GM19438 (cell line): ENCODE data around the gene ZBED1.
A peak's percentile ranks its signal among the peaks of the same experiment; 100 is the strongest.
"Not testable (repeated sequence)": the region's sequence is repeated elsewhere in the genome, so short reads cannot be mapped to it uniquely, and the experiment has no call there.

Experiments used
- ATAC-seq: cut with Tn5 transposase; IDR thresholded peaks from one replicate; pipeline ENCODE4 v1.9.1; 2021; ENCODE audit warnings: low read depth; ENCODE audit not compliant: unreplicated experiment

ZBED1 gene

GRCh38 chrX:2520539-2520938, 19.8 kb upstream of the ZBED1 start:
- ATAC-seq: no peak

DNA sequence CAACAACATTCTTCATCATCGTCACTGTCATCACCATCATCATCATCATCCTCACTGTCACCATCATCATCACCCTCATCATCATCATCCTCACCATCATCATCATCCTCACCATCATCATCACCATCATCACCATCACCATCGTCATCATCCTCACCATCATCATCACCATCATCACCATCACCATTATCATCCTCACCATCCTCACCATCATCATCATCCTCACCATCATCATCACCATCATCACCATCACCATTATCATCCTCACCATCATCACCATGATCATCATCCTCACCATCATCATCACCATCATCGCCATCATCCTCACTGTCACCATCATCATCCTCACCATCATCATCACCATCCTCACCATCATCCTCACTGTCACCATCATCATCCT, 18.9 kb upstream of the ZBED1 start:
- ATAC-seq: not testable (repeated sequence)

DNA sequence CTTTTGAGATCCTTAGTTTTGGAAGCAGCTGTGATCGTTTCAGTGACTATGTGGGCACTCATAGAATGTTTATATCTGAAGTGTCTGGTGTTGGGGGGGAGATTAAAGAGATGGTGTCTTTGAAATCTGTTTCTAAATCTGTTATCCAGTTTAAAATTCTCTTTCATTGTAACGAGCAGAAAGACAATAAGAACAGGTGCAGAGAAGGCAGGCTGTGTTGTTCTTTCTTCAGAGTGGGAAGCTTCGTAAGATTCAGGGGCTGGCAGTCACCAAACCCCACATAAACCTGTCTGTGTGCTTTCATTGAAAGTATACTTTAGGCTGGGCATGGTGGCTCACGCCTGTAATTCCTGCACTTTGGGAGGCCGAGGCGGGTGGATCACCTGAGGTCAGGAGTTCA, 16.3 kb upstream of the ZBED1 start:
- ATAC-seq: peak; percentile 10

GRCh38 chrX:2516623-2517022, 15.8 kb upstream of the ZBED1 start:
- peak; percentile 70 for ATAC-seq

GRCh38 chrX:2514131-2514530, 13.4 kb upstream of the ZBED1 start:
- ATAC-seq: no peak

DNA sequence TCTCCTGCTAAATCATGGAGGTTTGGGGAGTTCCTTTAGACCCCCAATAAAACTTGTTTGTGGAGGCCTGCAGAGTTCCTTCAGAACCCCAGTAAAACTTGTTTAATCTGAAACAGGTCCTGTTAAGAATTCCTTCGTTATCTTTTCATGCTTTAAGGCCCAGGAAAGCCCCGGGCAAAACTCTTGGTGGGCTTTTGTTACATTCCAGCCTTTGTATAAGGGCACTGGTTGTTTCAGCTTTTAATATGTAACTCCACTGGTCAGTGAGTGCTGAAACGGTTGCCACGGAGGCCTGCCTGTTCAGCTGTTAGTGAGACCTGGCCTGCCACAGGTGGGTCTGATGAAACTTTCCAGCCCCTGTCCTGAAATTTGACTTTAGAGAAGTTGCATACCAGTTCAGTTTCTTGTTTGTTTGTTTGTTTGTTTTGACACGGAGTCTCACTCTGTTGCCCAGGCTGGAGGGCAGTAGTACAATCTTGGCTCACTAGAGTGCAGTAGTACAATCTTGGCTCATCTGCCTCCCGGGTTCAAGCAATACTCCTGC, 12.4 kb upstream of the ZBED1 start:
- no peak for ATAC-seq

DNA sequence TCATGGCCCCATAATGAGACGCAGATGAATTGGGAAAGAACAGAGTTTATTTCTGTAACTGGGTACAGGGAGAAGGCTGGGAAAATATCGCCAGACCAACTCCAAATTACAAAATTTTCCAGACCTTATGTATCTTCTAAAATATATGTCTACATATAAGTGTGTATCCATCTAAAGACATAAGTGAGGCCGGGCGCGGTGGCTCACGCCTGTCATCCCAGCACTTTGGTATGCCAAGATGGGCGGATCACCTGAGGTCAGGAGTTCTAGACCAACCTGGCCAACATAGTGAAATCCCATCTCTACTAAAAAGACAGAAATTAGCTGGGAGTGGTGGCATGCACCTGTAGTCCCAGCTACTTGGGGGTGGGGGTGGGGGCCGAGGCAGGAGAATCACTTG, 11.7 kb upstream of the ZBED1 start:
- no peak for ATAC-seq

DNA sequence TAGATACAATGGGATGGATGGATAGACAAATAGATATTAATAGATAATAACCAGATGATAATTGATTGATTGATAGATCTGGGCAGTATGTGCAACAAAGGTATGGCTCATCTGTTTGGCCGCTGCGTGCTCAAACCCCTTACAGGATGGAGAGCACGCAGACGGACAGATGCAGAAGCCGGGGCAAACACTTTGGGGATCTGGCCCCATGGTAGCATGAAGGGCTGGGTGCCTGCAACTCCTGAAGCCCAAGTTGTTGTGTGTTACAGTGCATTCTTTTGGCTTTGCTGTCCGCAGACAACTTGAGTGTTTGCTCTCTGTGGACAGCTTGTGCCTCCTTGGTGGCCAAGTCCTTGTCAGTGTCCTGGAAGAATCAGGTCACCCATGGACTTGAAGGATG, 10.6 kb upstream of the ZBED1 start:
- ATAC-seq: no peak

- no peak for ATAC-seq
Measured at GRCh38 chrX:2508648-2509335, 8.0 kb upstream of the ZBED1 start.

DNA sequence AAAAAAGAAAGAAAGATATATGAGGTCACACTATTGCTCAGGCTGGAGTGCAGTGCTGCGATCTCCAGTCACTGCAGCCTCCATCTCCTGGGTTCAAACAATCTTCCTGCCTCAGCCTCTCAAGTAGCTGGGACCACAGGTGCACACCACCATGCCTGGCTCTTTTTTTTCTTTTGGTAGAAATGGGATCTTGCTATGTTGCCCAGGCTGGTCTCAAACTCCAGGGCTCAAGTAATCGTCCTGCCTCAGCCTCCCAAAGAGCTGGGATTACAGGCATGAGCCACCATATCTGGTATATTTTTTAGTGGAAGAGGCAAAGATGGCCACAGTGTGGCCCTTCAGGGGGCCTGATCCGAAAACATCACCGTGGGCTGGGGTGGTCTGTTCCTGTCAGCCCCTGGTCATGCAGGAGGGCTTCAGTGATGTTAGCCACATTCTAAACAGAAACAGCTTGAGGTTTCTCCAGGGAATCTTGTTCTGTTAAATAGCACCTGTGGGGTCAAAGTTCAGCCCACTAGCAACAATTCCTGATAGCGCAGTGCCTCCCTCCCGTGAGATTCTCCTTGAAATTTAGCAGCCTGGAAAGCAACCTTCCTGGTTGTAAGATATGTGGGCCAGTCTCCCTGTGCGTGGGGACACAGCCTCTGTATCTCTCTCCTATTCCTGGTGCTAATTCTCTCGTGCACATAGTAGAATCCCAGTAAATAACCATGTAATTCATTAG, 7.3 kb upstream of the ZBED1 start:
- ATAC-seq: no peak

DNA sequence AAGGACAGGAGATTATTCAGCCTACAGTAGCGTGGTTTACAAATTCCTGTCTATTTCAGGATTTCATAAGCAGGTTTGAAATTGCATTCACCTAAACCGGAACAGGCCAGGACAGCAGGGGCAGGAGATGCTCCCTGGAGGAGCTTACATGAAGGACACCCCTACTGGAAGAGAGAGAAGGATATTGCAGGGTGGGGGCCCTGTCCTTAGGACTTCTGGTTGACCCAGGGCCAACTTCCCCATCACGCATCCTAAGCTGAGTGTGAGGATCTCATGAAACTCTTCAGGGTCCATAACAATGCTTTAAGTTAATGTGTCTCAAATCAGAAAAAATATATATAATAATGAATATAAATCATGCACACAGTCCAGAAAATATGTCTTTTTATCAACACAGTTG, 6.4 kb upstream of the ZBED1 start:
- ATAC-seq: no peak

GRCh38 chrX:2505341-2505740, 4.6 kb upstream of the ZBED1 start:
- ATAC-seq: not testable (repeated sequence)

DNA sequence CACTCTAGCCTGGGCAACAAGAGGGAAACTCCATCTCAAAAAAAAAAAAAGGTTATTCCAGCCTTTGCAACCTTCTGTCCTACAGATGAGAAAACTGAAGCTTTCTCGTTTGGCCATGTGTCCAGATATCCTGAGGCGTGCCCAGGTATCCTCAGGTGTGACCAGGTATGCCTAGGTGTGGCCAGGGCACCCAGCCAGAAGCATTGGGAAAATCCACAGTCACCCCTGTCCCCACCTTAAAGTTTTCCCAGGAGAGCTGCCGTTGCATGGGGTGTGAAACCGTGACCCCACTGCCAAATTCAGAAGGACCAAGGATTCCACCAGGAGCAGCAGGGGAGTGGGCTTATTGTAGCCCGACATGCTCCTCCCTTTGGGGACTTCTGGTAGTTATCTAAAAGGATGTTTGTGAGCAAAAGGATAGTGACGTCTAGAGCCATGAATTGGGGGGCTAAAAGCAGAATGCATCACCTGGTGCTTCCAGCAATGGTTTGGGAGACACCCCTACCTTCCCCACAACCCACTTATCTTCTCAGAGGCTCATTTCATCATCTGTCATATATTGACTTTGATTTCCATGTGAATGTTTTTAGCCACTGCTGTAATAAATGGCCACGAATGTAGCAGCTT, 4.0 kb upstream of the ZBED1 start:
- ATAC-seq: no peak

- no peak for ATAC-seq
Measured at GRCh38 chrX:2503591-2504500, 3.1 kb upstream of the ZBED1 start.

DNA sequence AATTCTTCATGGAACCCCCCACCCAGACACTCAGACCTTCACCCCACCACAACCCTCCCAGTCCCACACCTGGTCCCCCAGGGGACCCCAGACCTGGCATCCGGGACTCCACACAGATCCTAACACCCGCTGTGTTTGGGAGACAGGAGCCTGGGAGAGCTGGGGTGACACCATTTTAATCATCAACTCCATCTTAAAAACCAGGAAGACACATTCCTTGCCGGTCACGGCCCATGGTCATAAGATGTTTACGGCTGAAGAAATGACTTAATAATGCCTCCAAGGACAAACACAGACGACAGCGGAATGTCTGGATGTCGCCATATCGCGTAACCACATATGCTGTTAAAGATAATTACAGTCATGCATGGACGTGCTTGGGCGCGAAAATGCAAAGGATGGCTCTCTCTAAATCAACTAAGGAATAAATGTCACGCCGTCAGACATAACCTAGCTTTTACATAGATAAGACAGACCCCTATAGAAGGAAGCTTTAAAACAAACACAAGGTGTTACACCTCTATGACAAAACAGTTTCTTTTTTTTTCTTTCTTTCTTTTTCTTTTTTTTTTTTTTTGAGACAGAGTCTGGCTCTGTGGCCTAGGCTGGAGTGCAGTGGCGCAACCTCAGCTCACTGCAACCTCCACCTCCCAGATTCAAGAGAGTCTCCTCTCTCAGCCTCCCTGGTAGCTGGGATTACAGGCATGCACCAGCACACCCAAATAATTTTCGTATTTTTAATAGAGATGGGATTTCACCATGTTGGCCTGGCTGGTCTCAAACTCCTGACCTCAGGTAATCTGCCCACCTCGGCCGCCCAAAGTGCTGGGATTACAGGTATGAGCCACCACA, 2.1 kb upstream of the ZBED1 start:
- no peak for ATAC-seq

DNA sequence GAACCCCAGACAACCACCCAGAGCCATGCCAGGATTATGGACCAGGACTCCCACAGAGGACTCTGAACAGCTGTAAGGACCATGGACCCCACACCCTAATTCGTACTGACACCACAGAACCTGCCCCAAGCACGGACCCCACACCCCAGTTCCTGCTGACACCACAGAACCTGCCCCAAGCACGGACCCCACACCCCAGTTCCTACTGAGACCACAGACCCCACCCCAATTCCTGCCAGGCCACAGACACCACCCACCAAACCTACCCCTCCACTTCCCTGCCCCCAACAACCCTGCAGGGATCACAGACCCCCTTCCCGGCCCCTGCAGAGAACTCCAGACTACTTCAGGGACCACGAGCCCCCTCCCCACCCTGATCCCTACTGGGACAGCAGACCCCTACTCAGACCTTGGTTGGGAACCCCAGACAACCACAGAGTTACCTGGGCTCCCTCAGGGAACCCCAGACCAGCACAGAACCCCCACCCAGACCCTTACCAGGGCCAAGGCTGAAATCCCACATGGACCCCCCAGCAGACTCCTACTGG, 1.4 kb upstream of the ZBED1 start:
- no peak for ATAC-seq

DNA sequence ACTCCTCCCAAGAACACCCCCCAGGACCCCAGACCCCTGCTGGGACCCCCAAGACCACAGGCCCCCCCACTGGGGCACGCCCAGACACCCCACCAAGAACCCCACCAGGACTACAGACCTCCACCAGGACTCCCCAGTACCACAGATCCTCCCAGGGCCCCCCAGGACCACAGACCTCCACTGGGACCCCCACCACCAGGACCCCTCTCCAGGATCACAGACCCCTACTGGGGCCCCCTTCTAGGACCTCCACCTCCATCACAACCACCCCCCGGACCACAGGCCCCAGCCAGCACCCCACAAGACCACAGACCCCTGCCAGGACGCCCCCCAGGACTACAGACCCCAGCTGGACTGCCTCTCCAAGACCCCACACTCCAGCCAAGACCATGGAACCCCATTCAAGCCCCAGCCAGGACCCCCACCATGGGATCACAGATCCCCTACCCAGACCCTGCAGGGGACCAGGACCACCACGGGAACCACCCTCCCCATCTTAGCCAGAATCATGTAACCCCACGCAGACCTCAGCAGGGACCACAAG, 855 bp upstream of the ZBED1 start:
- no peak for ATAC-seq

DNA sequence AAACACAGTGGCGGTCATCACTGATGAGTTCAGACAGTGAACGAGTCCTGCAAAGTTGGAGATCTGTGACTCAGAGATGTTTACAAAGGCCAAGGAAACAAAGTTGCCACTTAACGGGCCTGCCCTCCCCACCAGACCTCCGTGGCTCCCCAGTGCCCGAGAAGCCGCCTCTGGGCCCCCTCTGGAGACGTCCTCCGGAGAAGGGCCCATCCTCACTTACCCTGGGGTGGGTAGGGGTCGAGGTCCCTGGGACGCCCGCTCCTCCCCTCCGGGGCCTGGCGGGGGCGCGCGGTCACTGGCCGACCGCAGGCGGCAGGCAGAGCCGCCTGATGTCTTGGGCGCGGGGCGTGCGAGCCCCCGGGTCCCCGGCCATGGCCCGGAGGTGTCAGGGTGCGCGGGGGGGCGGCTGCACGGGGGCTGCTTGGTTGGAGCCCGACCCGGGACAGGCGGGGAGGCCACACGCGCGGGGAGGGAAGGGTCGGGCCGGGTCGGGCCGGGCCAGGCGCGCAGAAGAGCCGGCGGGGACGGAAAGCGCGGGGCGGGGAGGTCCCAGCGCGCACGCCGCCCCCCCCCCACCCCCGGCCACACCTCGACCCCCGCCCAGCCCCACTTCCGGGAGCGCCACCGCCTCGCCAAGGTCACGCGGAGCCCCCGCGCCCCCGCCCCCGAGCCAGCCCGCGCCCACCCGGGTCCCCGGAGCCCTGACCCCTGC, 529 bp downstream of the ZBED1 start:
- peak; percentile 64 for ATAC-seq

GRCh38 chrX:2499507-2499906, 1.3 kb downstream of the ZBED1 start:
- ATAC-seq: no peak
